GM12864 (cell line): Measurements from ENCODE around the gene TEX261.

ENCODE experiments used
- DNase-seq: peaks from one replicate; pipeline ENCODE4 v3.0.0-alpha.2; 2011; ENCODE audit warnings: low read depth
- H3K4me3 ChIP-seq: 2 replicates; pipeline ENCODE4 v1.5.1; 2011; ENCODE audit warnings: mild to moderate bottlenecking, low read depth, low read length, control low read depth
- CTCF ChIP-seq: IDR thresholded peaks from 2 replicates; pipeline ENCODE4 v1.5.1; 2011; ENCODE audit warnings: low read depth, mild to moderate bottlenecking, moderate library complexity, low read length, control low read depth, inconsistent platforms; ENCODE audit errors: missing control alignments

TEX261 gene

GRCh38 chr2:70994009-70994698 is 519 bp downstream of the TEX261 start:
- H3K4me3 ChIP-seq = peak overlapping the region; percentile 76
- DNase-seq = no peak
- TF ChIP-seq CTCF = no peak

GRCh38 chr2:70992945-70993853 is 1.5 kb downstream of the TEX261 start:
- DNase-seq = no peak
- no peak for TF ChIP-seq CTCF

GRCh38 chr2:70991742-70992141 is 2.9 kb downstream of the TEX261 start:
- TF ChIP-seq CTCF = no peak
- DNase-seq = no peak
- no peak overlapping the region for H3K4me3 ChIP-seq

More at GRCh38 chr2:70992945-70993853, 1.5 kb downstream of the TEX261 start:
- H3K4me3 ChIP-seq = peak overlapping the region; percentile 76

GRCh38 chr2:70991142-70991541 is 3.5 kb downstream of the TEX261 start:
- DNase-seq = no peak
- no peak for TF ChIP-seq CTCF
- no peak overlapping the region for H3K4me3 ChIP-seq

- TF ChIP-seq CTCF = no peak
- no peak for DNase-seq
- no peak overlapping the region for H3K4me3 ChIP-seq
Observed at GRCh38 chr2:70990216-70990615, 4.5 kb downstream of the TEX261 start.

- DNase-seq = no peak
- no peak for TF ChIP-seq CTCF
- no peak overlapping the region for H3K4me3 ChIP-seq
Observed at GRCh38 chr2:70988726-70989648, 5.7 kb downstream of the TEX261 start.
